DMS153 treated with DMSO at 0.1 percent for 48 hours (cell line): ENCODE results near the gene IVNS1ABP.
"Not testable (repeated sequence)": the region's sequence is repeated elsewhere in the genome, so short reads cannot be mapped to it uniquely, and the experiment has no call there.

Experiments
- DNase-seq: peaks from one replicate; lab custom pipeline; 2025; ENCODE audit not compliant: unreplicated experiment; lab: John Stamatoyannopoulos, UW

The IVNS1ABP gene

DNA sequence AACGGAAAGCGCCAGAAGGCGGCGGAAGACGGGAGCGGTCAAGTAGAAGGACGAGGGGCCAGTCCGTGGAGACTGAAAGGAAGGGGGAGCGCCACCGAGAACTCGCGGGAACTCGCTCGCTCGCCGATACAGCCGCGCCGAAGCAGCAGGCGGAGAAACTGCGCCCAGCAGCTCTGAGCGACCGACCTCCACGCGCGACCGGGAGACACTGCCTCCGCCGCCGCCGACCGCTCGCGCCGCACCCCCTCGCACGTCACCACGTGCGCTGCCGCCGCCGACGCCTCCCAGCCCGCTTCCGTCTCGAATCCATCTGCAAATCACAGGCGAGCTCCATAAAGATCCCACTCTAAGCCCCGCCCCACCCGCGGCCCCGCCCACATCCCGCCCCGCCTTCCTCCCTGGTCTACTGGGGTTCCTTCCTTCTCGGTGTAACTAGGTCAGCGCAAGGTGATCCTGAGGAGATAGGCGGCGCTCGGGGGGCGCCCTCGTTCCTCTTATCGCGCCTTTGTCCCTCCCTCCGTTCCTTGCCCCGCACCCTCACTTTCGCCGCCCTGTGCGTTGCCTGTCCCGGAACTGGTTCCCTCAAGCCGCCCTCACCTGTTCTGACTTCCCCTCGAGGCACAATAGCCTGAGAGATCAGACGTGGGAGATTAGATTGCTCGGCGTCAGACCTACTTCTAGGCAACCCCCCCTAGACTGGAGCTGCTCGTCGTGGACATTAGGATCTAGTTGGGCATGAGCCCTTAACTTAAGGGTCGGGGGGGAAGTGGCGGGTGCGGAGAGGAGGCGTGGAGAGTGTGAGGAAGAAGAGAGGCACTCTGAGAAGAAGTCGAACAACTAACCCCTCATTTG, at the start of gene IVNS1ABP:
Gene IVNS1ABP (minus strand): TSS at position 210 of the 852 bp plus-strand sequence. CDS start 7,750 bp downstream, outside the sequence.
- DNase-seq, result peak; percentile 100

DNA sequence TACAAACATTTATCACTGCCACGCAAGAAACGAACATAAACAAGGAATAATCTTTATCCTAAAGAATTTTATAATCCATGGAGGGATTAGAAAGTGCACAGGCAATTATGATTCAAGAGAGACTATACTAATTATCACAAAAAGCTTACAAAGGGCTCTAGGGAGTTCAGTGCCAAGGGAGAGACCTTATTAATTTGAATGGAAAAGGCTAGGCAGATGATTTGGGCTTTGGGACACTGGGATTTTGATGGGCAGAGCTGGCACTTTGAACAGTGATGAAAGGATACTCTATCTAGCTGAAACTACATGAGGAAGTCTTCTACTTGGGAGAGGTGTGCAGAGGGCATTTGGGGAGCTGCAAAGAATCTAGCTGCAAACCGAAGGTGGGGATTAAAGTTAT, 48.9 kb upstream of the IVNS1ABP start:
- DNase-seq, result no peak

DNA sequence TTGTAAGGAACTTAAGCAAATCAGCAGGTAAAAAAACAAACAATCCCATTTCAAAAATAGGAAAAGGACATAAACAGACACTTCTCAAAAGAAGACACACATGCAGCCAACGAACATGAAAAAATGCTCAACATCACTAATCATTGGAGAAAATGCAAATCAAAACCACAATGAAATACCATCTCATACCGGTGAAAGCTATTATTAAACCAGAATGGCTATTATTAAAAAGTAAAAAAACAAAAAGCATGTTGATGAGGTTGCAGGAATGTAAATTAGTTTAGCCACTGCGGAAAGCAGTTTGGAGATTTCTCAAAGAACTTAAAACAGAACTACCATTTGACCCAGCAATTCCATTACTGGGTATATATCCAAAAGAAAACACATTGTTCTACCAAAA, 47.5 kb upstream of the IVNS1ABP start:
- not testable (repeated sequence) for DNase-seq

DNA sequence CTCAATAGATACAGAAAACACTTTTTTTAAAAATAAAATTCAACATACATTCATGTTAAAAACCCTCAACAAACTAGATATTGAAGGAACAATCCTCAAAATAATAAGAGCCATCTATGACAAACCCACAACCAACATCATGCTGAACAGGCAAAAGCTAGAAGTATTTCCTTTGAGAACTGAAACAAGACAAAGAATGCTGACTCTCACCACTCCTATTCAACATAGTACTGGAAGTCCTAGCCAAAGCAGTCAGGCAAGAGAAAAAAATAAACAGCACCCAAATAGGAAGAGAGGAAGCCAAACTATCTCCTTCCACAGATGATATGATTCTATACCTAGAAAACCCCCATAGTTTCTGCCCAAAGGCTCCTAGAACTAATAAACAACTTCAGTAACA, 46.2 kb upstream of the IVNS1ABP start:
- DNase-seq, result no peak

DNA sequence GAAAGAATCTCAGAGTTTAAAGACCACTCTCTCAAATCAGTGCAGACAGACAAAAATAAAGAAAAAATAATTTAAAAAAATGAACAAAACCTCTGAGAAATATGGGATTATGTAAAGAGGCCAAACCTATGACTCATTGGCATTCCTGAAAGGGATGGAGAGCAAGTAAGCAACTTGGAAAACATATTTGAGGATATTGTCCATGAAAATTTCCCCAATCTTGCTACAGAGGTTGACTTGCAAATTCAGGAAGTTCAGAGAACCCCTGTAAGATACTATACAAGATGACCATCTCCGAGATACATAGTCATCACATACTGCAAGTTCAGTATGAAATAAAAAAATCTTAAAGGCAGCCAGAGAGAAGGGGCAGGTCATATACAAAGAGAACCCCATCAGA, 43.7 kb upstream of the IVNS1ABP start:
- no peak for DNase-seq

DNA sequence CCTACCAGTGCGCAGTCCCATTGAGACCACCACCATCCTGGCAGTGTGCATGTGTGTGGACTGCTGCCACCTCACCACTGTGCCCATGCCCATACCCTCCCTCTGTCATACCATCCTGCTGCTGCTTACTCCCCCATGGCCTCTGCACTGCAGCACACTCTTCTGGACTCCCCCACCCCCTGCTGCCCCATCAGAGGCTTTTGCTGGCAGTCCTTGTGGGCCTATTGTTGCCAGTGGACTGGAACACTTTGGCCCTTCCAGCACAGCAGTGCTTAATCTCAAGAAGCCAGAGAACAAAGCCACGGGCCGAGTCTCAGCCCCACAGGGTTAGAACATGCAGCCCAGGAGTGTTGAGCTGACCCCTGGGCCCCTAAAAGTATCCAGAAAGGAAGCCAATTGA, 41.9 kb upstream of the IVNS1ABP start:
- no peak for DNase-seq

DNA sequence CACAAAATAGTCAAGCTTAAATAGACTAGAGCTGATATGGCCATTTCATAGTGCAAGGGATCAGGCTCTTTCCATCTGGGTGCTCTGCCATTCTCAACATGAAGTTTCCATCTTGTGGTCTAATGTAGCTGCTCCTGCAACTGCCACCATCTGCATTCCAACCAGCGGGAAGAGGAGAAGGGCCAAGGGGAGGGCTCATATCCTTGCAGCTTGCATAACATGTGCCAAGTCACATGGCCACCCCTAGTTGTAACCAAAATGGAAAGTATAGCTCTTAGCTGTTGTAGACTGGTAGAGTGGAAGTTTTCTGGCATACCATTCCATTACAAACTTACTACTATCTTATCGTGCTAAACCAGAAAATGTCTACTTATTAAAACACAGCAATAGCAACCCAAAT, 38.9 kb upstream of the IVNS1ABP start:
- DNase-seq, result no peak

DNA sequence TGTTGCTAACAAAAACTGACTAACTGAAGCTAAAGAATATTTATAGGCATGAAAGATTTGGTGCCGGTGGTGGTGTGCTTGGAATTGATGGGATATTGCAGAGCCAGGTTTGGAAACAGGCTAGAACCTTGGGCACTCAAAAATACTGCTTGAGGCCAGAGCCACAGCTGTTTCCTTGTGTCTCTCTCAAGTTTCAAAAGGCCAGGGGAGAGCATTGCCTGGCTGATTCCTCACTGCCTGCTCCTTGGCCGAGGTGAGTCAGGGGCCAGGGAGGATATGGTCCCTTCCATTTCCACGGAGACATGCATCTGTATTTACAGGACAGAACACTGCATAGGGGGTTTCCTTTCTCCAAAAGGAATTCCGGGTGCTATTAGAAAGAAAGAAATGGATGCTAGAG, 36.1 kb upstream of the IVNS1ABP start:
- no peak for DNase-seq

DNA sequence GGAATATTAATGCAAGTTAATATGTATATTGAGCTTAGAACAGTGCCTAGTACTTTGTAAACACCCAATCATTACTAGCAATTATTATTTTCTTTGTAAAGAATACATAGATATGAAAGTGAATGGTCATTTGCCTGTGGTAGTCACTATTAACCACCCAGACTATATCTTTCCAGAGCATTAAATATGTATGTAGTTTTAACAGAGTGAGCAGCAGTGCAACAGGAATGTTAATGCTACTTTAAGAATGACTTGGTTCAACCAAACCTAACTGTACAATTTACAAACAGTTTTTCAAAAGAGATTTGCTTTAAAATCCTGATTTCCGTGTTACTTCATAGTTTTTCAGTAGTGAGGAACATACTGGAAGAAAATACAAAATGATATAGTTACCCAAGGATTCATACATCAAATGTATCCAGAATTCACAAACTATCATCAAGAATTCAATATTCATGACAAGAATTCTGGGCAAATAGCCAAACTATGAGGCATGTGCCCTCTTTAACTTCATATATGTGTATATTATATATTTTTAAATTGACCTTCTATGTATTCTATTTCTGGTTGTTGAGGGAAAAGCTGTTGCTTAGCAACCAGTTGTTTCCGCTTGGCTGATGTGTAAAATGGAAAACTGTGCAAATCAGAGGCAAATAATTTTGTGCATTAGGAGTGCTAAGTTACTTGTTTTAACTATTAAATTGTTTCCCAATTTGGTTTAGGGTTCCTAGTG, 34.9 kb upstream of the IVNS1ABP start:
- no peak for DNase-seq

DNA sequence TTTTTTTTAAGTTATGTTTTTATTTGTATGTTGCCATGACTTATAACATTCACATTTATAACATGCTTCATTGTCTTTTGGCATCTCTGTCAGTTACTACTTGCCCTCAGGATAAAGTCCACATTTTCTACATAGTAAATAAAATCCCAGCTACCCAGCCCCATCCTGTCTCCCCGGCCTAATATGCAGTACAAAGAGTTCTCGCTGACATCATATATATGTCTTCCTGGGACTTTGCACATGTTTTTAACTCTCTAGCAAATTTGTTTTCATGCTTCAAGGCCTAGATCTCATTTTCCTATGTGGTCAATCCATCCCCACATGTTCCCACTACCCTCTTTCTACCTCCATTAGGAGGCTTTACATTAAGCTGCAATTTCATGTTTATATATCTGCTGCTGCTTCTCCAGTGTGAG, 33.0 kb upstream of the IVNS1ABP start:
- DNase-seq, result no peak

DNA sequence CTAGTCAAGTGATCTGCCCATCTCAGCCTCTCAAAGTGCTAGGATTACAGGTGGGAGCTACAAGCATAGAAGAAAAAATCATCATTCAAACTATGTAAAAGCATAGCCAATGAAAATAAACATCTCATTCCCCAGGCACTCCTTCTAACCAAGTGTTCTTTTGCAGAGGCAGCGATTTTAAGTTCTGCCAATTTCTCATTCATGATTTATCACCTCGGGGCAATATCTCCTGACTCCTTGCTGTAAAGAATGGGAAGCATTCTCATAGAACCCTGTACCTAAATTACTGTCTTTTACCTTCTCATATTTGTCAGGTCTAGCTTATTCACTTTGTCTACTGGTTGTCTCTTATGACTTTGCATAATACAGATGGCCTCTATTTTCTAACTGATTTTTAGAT, 32.5 kb upstream of the IVNS1ABP start:
- no peak for DNase-seq

DNA sequence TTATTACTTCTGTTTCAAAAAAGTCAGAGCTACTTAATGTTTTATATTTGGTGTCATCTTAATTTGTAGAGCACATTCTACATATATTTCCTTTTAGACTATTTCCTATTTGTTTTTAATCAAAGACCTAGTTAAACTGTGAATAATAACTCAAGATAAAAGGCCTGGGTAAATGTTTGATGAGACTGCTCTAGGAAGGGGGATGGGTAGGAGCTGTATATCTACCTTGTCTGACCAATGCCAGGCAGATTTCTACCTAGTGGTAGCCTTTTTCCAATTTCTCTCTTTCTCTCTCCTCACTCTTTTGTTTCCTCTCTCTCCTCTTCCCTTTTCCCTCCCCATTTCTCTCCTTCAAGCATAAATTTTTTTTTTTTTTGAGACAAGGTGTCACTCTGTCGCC, 31.9 kb upstream of the IVNS1ABP start:
- DNase-seq, result no peak

DNA sequence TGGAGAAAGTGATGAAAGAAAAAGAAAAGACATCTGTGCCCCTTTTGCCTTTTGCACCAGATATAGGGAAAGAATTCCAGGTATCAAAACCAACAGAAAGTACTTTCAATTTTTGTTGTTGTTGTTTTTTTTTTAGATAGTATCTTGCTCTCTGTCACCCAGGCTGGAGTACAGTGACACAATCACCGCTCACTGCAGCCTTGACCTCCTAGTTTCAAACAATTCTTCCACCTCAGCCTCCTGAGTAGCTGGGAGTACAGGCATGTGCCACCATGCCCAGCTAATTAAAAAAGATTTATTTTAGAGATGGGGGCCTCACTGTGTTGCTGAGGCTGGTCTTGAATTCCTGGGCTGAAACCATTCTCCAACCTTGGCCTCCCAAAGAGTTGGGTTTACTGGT, 31.3 kb upstream of the IVNS1ABP start:
- DNase-seq, result no peak

DNA sequence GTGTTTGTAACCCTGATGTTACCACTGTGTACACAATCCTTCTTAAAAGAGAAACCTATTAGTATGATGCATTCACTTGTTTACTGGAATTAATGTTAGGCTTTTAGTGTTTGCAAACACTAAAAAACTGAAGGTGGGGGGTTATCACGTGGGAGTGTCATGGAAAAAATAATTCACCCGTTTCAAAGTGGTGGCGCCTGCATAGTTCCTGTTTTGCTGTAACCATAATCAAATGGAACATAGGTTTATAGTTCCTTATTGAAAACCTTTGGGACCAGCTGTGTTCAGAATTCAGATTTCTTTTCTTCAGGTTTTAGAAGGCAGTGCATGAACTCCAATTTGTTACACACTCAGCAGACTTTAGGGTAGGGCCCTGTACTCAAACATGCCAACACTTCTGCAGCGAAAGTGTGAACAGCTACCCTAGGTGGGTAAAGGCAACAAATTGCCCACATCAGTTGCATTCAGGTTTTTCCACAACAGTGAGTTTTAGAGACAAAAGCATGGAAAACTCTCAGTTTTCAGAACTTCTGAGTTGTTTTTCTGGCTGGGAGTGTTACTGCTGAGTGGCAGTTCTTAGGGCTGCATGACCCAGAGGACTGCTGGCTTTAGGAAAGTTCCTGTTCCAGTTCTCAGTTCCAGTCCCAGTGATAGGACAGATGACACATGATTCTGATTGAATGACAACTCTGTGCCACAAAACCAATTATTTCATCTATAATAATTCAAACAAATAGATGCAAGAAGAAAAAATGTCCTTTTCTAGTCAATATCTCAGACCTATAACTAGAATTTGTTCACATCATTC, 29.1 kb upstream of the IVNS1ABP start:
- DNase-seq, result no peak

DNA sequence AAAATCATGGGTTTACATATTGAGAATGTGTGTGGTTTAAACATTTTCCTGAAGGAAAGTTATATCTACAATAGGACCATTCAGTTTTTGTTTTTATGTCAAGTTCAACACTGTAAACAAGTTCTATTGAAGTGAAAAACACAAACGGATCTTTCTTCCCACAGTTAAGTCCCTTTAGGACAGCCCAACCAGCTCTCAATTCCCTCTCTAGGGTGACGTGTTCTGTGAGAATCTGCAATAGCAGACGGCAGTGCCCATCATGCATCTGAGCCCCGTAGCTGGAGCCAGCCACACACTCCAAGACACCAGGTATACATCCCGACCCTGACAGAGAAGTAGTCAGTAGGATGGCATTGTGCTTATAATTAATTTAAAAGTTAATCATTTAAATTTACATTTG, 26.3 kb upstream of the IVNS1ABP start:
- no peak for DNase-seq

DNA sequence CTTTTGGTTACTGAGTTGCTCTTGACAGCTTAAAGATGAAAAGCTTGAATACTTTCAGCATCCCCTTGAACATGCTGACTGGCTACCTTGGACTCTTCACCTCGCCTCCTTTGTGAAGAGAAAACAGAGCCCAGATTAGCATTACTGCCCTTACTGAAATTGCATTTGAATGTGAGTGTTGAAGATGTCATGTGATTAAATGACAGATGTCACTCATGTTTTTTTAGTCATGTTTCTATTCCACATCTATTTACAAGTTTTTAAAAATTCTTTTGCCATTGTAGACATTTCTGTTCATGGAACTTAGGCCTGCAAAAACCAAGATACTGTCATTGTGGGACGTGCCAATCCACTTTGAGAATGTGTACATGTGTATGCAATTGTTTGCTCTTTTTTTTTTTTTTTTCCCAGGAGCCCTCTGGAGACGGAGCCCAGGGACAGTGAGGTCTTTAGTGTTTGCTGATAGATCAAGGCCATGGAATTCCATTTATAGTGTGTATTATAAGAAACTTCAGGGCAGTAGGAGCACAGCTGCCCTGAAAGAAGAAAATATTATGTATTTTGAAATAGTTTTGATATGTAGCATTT, 25.7 kb upstream of the IVNS1ABP start:
- DNase-seq, result no peak

DNA sequence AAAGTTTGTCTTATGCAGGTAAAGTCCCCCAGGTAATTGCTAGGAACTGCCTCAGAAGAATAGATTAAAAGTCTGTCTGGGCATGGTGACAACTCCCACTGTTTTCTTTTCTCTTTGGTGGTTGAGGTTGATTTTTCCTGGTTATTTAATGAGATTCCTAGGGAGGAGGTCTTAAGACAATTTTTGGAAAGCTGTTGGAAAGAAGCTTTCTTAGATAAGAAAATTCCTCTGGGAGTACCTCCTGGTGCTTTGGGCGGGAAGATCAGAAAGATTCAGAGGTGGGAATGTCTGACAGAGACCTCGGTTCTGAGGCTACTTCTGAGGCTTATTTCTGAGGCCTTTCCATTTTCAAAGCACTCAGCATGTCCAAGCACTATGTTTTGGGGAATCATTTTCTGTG, 25.0 kb upstream of the IVNS1ABP start:
- DNase-seq, result no peak

DNA sequence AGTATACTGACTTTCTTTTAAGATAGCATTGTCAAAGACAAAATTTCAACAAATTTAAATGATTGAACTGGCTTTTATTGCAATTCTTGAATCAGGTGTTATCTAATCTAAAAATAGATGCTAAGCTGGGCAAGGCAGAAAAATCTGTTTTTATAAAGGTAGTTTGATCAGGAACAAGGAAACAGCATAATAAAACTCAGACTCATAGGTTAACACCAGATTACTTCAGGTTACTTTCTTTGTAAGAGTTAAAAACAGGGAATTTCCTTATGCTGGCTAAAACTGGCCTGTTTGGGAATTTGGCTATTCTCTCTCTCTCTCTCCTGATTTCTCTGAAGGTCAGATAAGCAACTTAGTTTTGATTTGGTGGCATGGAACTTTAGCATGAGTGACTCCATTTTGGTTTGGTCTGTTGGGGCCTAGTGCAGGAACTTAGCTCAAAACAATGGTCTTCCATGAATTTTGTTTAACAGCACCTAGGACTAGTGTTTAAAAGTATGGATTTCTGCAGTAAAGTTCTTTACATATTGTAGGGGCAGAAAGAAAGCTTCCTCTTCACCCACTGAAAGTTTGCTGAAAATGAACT, 24.2 kb upstream of the IVNS1ABP start:
- DNase-seq, result no peak

DNA sequence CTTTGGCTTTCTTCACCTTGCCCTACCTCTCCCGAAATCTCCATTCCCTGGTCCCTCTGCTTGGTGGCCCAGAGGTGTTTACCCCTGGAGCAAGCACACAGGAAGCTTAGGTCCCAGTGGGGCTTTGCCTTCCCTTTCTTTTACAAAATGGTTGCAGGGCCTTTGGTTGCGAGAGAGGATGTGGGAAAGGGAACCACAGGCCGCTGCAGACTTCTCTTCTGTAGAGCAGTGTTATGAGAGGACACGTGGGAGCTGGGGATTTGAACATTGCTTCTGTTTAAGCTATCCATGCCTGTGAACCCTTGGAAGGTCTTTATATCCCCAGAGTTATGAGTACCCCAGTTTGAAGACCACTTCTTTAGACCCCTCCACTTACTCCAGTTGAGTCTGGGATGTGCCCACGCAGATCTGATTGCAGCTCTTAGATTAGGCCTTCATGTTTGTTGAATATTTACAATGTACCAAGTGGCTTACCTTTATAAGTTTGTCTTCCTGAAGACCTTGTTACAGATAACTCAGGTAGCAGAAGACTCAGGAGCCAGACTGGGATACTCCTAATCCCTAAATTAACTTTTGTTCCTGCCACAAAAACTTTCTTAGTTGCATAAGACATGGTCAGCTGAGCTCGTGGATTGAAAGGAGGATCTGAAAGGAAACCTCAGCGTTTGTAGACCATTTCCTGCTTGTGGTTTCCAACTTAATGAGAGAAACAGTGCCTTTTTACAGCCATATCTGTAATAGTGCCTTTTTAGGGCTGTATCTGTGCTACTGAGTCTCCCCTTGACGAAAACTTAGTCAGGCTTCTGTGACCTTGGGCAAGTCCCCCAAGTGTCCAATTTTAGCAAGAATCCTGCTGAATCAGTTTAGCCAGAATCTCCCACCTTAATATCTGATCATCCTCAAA, 21.9 kb upstream of the IVNS1ABP start:
- no peak for DNase-seq

DNA sequence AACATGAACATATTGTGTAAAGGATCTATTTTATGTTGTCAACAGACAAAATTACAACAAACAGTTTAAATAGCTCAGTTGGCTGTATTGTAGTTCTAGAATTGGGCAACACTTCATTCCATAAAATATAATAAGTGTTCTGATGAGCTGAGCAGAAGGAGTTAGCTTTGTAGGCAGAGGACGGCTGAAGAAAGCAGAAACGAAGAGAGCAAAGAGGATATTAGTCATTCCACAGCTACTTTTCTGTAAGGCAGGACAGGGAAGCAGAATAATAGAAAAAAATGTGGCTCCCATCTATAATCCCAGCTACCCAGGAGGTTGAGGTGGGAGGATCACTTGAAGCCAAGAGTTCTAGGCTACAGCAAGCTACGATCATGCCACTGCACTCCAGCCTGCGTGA, 20.2 kb upstream of the IVNS1ABP start:
- DNase-seq, result no peak
